Skeletal muscle cell (primary cell): ENCODE measurements around the gene ID1.
A peak's percentile ranks its signal among the peaks of the same experiment; 100 is the strongest.
"Not testable (repeated sequence)": the region's sequence is repeated elsewhere in the genome, so short reads cannot be mapped to it uniquely, and the experiment has no call there.

ENCODE experiments used
- DNase-seq: peaks from one replicate; pipeline ENCODE4 v3.0.0-alpha.2; 2010; ENCODE audit warnings: low read depth
- H3K4me3 ChIP-seq: 2 replicates; pipeline ENCODE4 v1.5.1; 2011; ENCODE audit warnings: low read depth, mild to moderate bottlenecking, control low read depth, low read length, moderate library complexity

The ID1 gene

GRCh38 chr20:31595654-31596411 lies 9.3 kb upstream of the ID1 start:
- no peak overlapping the region for H3K4me3 ChIP-seq
- DNase-seq: peak; percentile 91

- H3K4me3 ChIP-seq, DNase-seq: not testable (repeated sequence)
Measured at GRCh38 chr20:31596412-31596715, 8.7 kb upstream of the ID1 start.

- H3K4me3 ChIP-seq: no peak overlapping the region
- no peak for DNase-seq
Measured at GRCh38 chr20:31596831-31597480, 8.1 kb upstream of the ID1 start.

- DNase-seq: no peak
- no peak overlapping the region for H3K4me3 ChIP-seq
Measured at GRCh38 chr20:31597481-31597855, 7.6 kb upstream of the ID1 start.

- no peak overlapping the region for H3K4me3 ChIP-seq
Measured at GRCh38 chr20:31602431-31602778, 2.7 kb upstream of the ID1 start.

GRCh38 chr20:31602779-31603441 lies 2.2 kb upstream of the ID1 start:
- no peak overlapping the region for H3K4me3 ChIP-seq
- peak; percentile 69 for DNase-seq

More at GRCh38 chr20:31602431-31602778, 2.7 kb upstream of the ID1 start:
- DNase-seq: no peak

- DNase-seq: peak; percentile 91
- H3K4me3 ChIP-seq: peak overlapping the region; percentile 97
Measured at GRCh38 chr20:31603822-31604566, 1.1 kb upstream of the ID1 start.

GRCh38 chr20:31604567-31605030 lies 490 bp upstream of the ID1 start:
- DNase-seq: no peak
- H3K4me3 ChIP-seq: peak overlapping the region; percentile 97

GRCh38 chr20:31605902-31606803 lies 1.1 kb downstream of the ID1 start:
- H3K4me3 ChIP-seq: peak overlapping the region; percentile 97
- DNase-seq: no peak

- H3K4me3 ChIP-seq: peak overlapping the region; percentile 97
- peak; percentile 73 for DNase-seq
Measured at GRCh38 chr20:31606804-31607639, 1.9 kb downstream of the ID1 start.

GRCh38 chr20:31607640-31608250 lies 2.7 kb downstream of the ID1 start:
- DNase-seq: no peak

GRCh38 chr20:31608251-31608945 lies 3.3 kb downstream of the ID1 start:
- peak; percentile 61 for DNase-seq
- peak overlapping the region; percentile 10 for H3K4me3 ChIP-seq

More at GRCh38 chr20:31607640-31608250, 2.7 kb downstream of the ID1 start:
- H3K4me3 ChIP-seq: peak overlapping the region; percentile 97

- DNase-seq, H3K4me3 ChIP-seq: not testable (repeated sequence)
Measured at GRCh38 chr20:31612271-31612640, 7.2 kb downstream of the ID1 start.

- DNase-seq: no peak
- H3K4me3 ChIP-seq: no peak overlapping the region
Measured at GRCh38 chr20:31615416-31615815, 10.3 kb downstream of the ID1 start.

GRCh38 chr20:31617432-31618104 lies 12.5 kb downstream of the ID1 start:
- DNase-seq: no peak

GRCh38 chr20:31620246-31620645 lies 15.2 kb downstream of the ID1 start:
- H3K4me3 ChIP-seq: no peak overlapping the region
- DNase-seq: no peak

More at GRCh38 chr20:31617432-31618104, 12.5 kb downstream of the ID1 start:
- no peak overlapping the region for H3K4me3 ChIP-seq

GRCh38 chr20:31623123-31623505 lies 18.0 kb downstream of the ID1 start:
- DNase-seq: not testable (repeated sequence)

More at GRCh38 chr20:31623123-31623505, 18.0 kb downstream of the ID1 start:
- not testable (repeated sequence) for H3K4me3 ChIP-seq
